Measurements from ENCODE around the gene CLPTM1L.

DNA sequence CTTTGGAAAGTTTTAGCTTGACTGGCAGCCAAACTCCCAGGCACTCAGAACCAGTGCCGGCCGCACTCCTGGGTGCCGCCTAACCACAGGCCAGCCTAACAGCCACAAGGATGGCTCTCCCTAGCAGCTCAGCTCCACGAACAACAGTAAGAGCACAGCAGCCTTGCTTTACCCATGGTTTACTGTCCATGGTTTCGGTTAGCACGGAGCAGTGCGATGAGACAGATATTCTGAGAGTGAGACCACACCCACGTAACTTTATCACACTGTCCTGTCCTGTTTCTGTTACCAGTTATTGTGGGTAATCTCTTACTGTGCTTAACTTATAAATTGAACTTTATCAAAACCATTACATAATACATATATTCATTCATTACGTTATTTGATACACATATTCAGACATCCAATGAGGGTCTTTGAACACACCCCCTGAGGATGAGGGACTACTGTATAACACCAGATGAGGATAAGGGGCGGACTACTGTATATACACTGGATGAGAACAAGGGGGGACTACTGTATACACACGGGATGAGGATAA is 12.4 kb downstream of the CLPTM1L start:
- TF ChIP-seq CTCF (IDR thresholded peaks at IDR 0.05) (no peak), EZH2 (IDR thresholded peaks at IDR 0.05; ENCODE audit: borderline replicate concordance, insufficient read depth, low read depth, low read length, poor library complexity, severe bottlenecking) (no peak)
